H9 (cell line): ENCODE results near the gene SCAF11. TPM values are rescaled to one million over a fixed set of nuclear protein-coding genes. Genes with fewer than 3 reads are reported as not detected.

Experiments used
- DNase-seq: peaks from one replicate; pipeline ENCODE4 v3.0.0-alpha.2; 2017
- H2AFZ ChIP-seq: one replicate; pipeline ENCODE4 v1.6.1; 2013; ENCODE audit warnings: mild to moderate bottlenecking, low read length, control low read depth, moderate library complexity
- H2AK5ac ChIP-seq: 2 replicates; pipeline ENCODE4 v1.6.1; 2013; ENCODE audit warnings: low read length, control low read depth, mixed read lengths; ENCODE audit not compliant: insufficient read length
- H2BK120ac ChIP-seq: one replicate; pipeline ENCODE4 v1.6.1; 2013; ENCODE audit warnings: low read depth, mild to moderate bottlenecking, low read length, control low read depth, inconsistent platforms; ENCODE audit not compliant: poor library complexity, severe bottlenecking
- H2BK12ac ChIP-seq: 2 replicates; pipeline ENCODE4 v1.6.1; 2013; ENCODE audit warnings: low read length, control low read depth, mixed read lengths, low read depth; ENCODE audit not compliant: insufficient read length
- H2BK15ac ChIP-seq: 2 replicates; pipeline ENCODE4 v1.6.1; 2013; ENCODE audit warnings: low read depth, low read length, control low read depth
- H2BK20ac ChIP-seq: one replicate; pipeline ENCODE4 v1.6.1; 2013; ENCODE audit warnings: low read depth, mild to moderate bottlenecking, low read length, control low read depth, inconsistent platforms; ENCODE audit not compliant: poor library complexity, severe bottlenecking
- H2BK5ac ChIP-seq: 2 replicates; pipeline ENCODE4 v1.6.1; 2013; ENCODE audit warnings: low read length, control low read depth, mixed read lengths; ENCODE audit not compliant: insufficient read length
- H3K14ac ChIP-seq: 2 replicates; pipeline ENCODE4 v1.6.1; 2013; ENCODE audit warnings: low read length, control low read depth; ENCODE audit not compliant: insufficient read depth
- H3K18ac ChIP-seq: 2 replicates; pipeline ENCODE4 v1.6.1; 2013; ENCODE audit warnings: low read depth, mild to moderate bottlenecking, mixed read lengths, low read length, control low read depth; ENCODE audit not compliant: insufficient read length
- H3K23ac ChIP-seq: 2 replicates; pipeline ENCODE4 v1.6.1; 2013; ENCODE audit warnings: low read length, control low read depth, mixed read lengths, low read depth; ENCODE audit not compliant: insufficient read length
- H3K23me2 ChIP-seq: 2 replicates; pipeline ENCODE4 v1.6.1; 2013; ENCODE audit warnings: low read depth, mild to moderate bottlenecking, mixed read lengths, low read length, control low read depth; ENCODE audit not compliant: insufficient read length, poor library complexity, severe bottlenecking
- H3K27ac ChIP-seq: 2 replicates; pipeline ENCODE4 v1.5.1; 2013; ENCODE audit warnings: low read length, control low read depth, mixed read lengths, low read depth; ENCODE audit not compliant: insufficient read length
- H3K27me3 ChIP-seq: 2 replicates; pipeline ENCODE4 v1.6.1; 2013; ENCODE audit warnings: low read length, control low read depth, inconsistent platforms; ENCODE audit not compliant: insufficient read depth
- H3K4ac ChIP-seq: 2 replicates; pipeline ENCODE4 v1.6.1; 2013; ENCODE audit warnings: low read depth, mild to moderate bottlenecking, control low read depth, inconsistent platforms, low read length, moderate library complexity
- H3K4me1 ChIP-seq: 2 replicates; pipeline ENCODE4 v1.6.1; 2013; ENCODE audit warnings: low read length, control low read depth, inconsistent platforms; ENCODE audit not compliant: insufficient read depth
- H3K4me2 ChIP-seq: 2 replicates; pipeline ENCODE4 v1.6.1; 2013; ENCODE audit warnings: low read length, control low read depth, mixed read lengths; ENCODE audit not compliant: insufficient read length, insufficient read depth
- H3K56ac ChIP-seq: 2 replicates; pipeline ENCODE4 v1.6.1; 2013; ENCODE audit warnings: low read depth, mild to moderate bottlenecking, mixed read lengths, low read length, control low read depth; ENCODE audit not compliant: insufficient read length
- H3K79me1 ChIP-seq: 2 replicates; pipeline ENCODE4 v1.6.1; 2013; ENCODE audit warnings: low read depth, mild to moderate bottlenecking, moderate library complexity, low read length, control low read depth, inconsistent platforms; ENCODE audit not compliant: insufficient read depth, poor library complexity, severe bottlenecking
- H3K79me2 ChIP-seq: 2 replicates; pipeline ENCODE4 v1.6.1; 2013; ENCODE audit warnings: low read length, control low read depth, inconsistent platforms; ENCODE audit not compliant: insufficient read depth
- H3K9ac ChIP-seq: 2 replicates; pipeline ENCODE4 v1.6.1; 2013; ENCODE audit warnings: low read length, control low read depth, mixed read lengths; ENCODE audit not compliant: insufficient read length; ENCODE audit errors: extremely low read depth
- H3K9me3 ChIP-seq: one replicate; pipeline ENCODE4 v1.6.1; 2013; ENCODE audit warnings: low read depth, low read length, inconsistent platforms; ENCODE audit not compliant: control insufficient read depth
- H3T11ph ChIP-seq: one replicate; pipeline ENCODE4 v1.6.1; 2013; ENCODE audit warnings: mild to moderate bottlenecking, low read length, control low read depth, inconsistent platforms
- H4K20me1 ChIP-seq: one replicate; pipeline ENCODE4 v1.6.1; 2013; ENCODE audit not compliant: control insufficient read depth, insufficient read length, insufficient read depth
- H4K5ac ChIP-seq: 2 replicates; pipeline ENCODE4 v1.6.1; 2013; ENCODE audit warnings: low read depth, mild to moderate bottlenecking, mixed read lengths, low read length, control low read depth; ENCODE audit not compliant: insufficient read length
- H4K8ac ChIP-seq: replicated peaks from 2 replicates; pipeline ENCODE4 v1.6.1; 2013; ENCODE audit warnings: low read length, control low read depth, mixed read lengths, low read depth; ENCODE audit not compliant: insufficient read length
- H4K91ac ChIP-seq: 2 replicates; pipeline ENCODE4 v1.6.1; 2013; ENCODE audit warnings: low read depth, mild to moderate bottlenecking, moderate library complexity, mixed read lengths, low read length, control low read depth; ENCODE audit not compliant: insufficient read length
- H3K27ac Mint-ChIP-seq, 3 experiments: 2 replicates in 2 of 3; 3 replicates in 1 of 3; pipeline ENCODE4 v1.8.0; 2020 to 2021; ENCODE audit warnings: mixed read lengths in 3 of 3, mild to moderate bottlenecking in 1 of 3, moderate library complexity in 1 of 3
- H3K27me3 Mint-ChIP-seq: 2 replicates; pipeline ENCODE4 v1.8.0; 2021; ENCODE audit warnings: low read depth, mild to moderate bottlenecking, moderate library complexity, mixed read lengths
- H3K36me3 Mint-ChIP-seq, 3 experiments: 2 replicates in 2 of 3; 3 replicates in 1 of 3; pipeline ENCODE4 v1.8.0; 2020 to 2021; ENCODE audit warnings: low read depth in 3 of 3, mixed read lengths in 3 of 3; ENCODE audit not compliant: insufficient read depth in 1 of 3
- H3K4me1 Mint-ChIP-seq, 2 experiments: 2 replicates each; pipeline ENCODE4 v1.8.0; 2020; ENCODE audit warnings: mixed read lengths in 2 of 2
- H3K4me3 Mint-ChIP-seq, 2 experiments: 2 replicates in 1 of 2; 3 replicates in 1 of 2; pipeline ENCODE4 v1.8.0; 2020 to 2021; ENCODE audit warnings: mild to moderate bottlenecking in 2 of 2, mixed read lengths in 2 of 2, moderate library complexity in 1 of 2
- H3K9me3 Mint-ChIP-seq, 2 experiments: 2 replicates in 1 of 2; 3 replicates in 1 of 2; pipeline ENCODE4 v1.8.0; 2020; ENCODE audit warnings: mild to moderate bottlenecking in 2 of 2, mixed read lengths in 2 of 2, moderate library complexity in 1 of 2
- CTCF ChIP-seq: fragments of 200-600 bp; sonication (generic); conservative IDR thresholded peaks from 3 replicates; pipeline ENCODE4 v1.8.0; 2021; ENCODE audit warnings: antibody characterized with exemption, mild to moderate bottlenecking
- WGBS: extraction: QIAGEN DNeasy Blood & Tissue Kit; methylation state at CpG from one replicate; pipeline ENCODE4 v1.1.7; 2013; ENCODE audit warnings: missing lambda C conversion rate, low lambda C conversion rate, mixed read lengths; ENCODE audit not compliant: insufficient read length; ENCODE audit errors: extremely low coverage; 5-methylcytosine and 5-hydroxymethylcytosine counted together
- total RNA-seq: library from RNA; stranded (reverse); gene quantifications from 2 replicates; pipeline ENCODE4 v1.2.1, GENCODE V29; 2021

SCAF11 gene
- total RNA-seq, 1 experiment from 2014 or later = 90.8 TPM

DNA sequence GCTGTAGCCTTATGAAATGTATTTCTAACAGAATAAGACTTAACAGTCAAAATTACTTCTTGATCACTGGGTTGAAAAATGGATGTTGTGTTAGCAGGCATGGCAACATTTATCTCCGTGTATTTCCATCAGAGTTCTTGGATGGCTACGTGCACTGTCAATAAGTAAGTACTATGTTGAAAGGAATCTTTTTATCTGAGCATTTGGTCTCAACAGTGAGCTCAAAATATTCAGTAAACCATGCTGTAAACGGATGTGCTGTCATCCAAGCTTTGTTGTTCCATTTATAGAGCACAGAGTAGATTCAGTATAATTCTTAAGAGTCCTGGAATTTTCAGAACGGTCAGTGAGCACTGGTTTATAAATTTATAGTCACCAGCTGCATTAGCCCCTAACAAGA, 15.5 kb downstream of the SCAF11 start:
- no peak for DNase-seq
- Histone ChIP-seq H3K79me2 (peaks cover 10% of the 10 kb centered on the region; the same call in 1 of the 2 replicates), H4K20me1 (no peaks in the 10 kb centered on the region), H2BK20ac (no peak overlapping the region), H3K27me3 (no peaks in the 10 kb centered on the region), H3K4me1 (peaks cover 2% of the 10 kb centered on the region), H3K14ac (no peak overlapping the region), H3K18ac (no peak overlapping the region), H3K4ac (no peak overlapping the region), H4K5ac (no peak overlapping the region), H3K79me1 (no peaks in the 10 kb centered on the region), H4K8ac (no peak overlapping the region), H2BK120ac (no peak overlapping the region), H2AK5ac (no peak overlapping the region), H2AFZ (no peak overlapping the region), H3K9me3 (no peaks in the 10 kb centered on the region), H3K4me2 (no peak overlapping the region), H3K56ac (no peak overlapping the region), H4K91ac (no peak overlapping the region), H3T11ph (no peak overlapping the region), H2BK5ac (no peak overlapping the region), H3K23ac (no peak overlapping the region), H2BK15ac (no peak overlapping the region), H2BK12ac (no peak overlapping the region), H3K23me2 (no peaks in the 10 kb centered on the region), H3K9ac (no peak overlapping the region), H3K27ac (no peak overlapping the region)
- no peak overlapping the region for H3K27ac Mint-ChIP-seq
- H3K36me3 Mint-ChIP-seq = peaks cover 4 to 7% (median 6%) of the 10 kb centered on the region in 3 experiments; a peak in 4 of 7 replicates
- TF ChIP-seq CTCF = no peak
- H3K4me3 Mint-ChIP-seq = no peak overlapping the region
- H3K9me3 Mint-ChIP-seq = no peaks in the 10 kb centered on the region
- H3K4me1 Mint-ChIP-seq = peaks cover 18 to 26% of the 10 kb centered on the region in 2 experiments
- no CpG with 5 or more reads among the region's 4 CpGs for WGBS
- H3K27me3 Mint-ChIP-seq = no peaks in the 10 kb centered on the region
